ENCODE results near the gene VTI1A. TPM values are rescaled to one million over a fixed set of nuclear protein-coding genes. Genes with fewer than 3 reads are reported as not detected.

VTI1A gene
- total and polyA plus RNA-seq, 2 of the 8 experiments (the other 6 are each of a cell fraction or from before 2014, with no cell fraction given): 6.0 to 20.0 TPM

- ChIA-PET POLR2A (ENCODE audit: partially characterized antibody) (interaction anchor here (0.6 kb wide), 1 partner anchor 283 kb away, joined by 3 read pairs; no protein-coding TSS in a partner anchor), CTCF (ENCODE audit: partially characterized antibody) (no interaction called here)
- H4K91ac ChIP-seq (replicated peaks; ENCODE audit: insufficient read length, low read length): no peak overlapping the region
- H3K79me1 ChIP-seq (ENCODE audit: low read depth, low read length): no peaks in the 10 kb centered on the region
- no peak overlapping the region for H3K4ac ChIP-seq (replicated peaks; ENCODE audit: insufficient read length, low read depth, low read length)
- no peak for DNase-seq (ENCODE audit: low read depth in 1 of 2, low spot score in 2 of 2)
- H3K14ac ChIP-seq (ENCODE audit: insufficient read length): no peak overlapping the region
- no peak overlapping the region for H4K5ac ChIP-seq (ENCODE audit: insufficient read length, low read depth, low read length)
- no peak overlapping the region for H3K4me2 ChIP-seq (ENCODE audit: insufficient read depth in 1 of 2, low read depth in 2 of 2, low read length in 2 of 2)
- no peaks in the 10 kb centered on the region for H3K9me3 ChIP-seq (ENCODE audit: insufficient read depth in 2 of 2, low read depth in 1 of 2, low read length in 1 of 2)
- no peaks in the 10 kb centered on the region for H4K20me1 ChIP-seq (replicated peaks in 1 of 2; ENCODE audit: control insufficient read depth in 1 of 2, insufficient read depth in 2 of 2, low read length in 2 of 2)
- TF ChIP-seq NRF1 (IDR thresholded peaks at IDR 0.05; ENCODE audit: low read depth, low read length): no peak
- H3K36me3 ChIP-seq (ENCODE audit: control insufficient read depth in 2 of 4, insufficient read depth in 4 of 4, low read length in 3 of 4): no peaks in the 10 kb centered on the region
- no peak overlapping the region for H4K8ac ChIP-seq (ENCODE audit: extremely low read depth, insufficient read depth, low read length)
- H2BK15ac ChIP-seq (ENCODE audit: low read length): no peak overlapping the region
- no peak overlapping the region for H3K9ac ChIP-seq (replicated peaks in 1 of 4; ENCODE audit: extremely low read depth in 1 of 4, low read depth in 3 of 4, low read length in 3 of 4)
- H3K56ac ChIP-seq (replicated peaks; ENCODE audit: insufficient read length, low read depth, low read length): no peak overlapping the region
- no peak overlapping the region for H2BK5ac ChIP-seq (ENCODE audit: low read depth, low read length)
- no peak overlapping the region for H2BK20ac ChIP-seq (ENCODE audit: low read length)
- H2BK120ac ChIP-seq (replicated peaks; ENCODE audit: low read depth, low read length): no peak overlapping the region
- no peak overlapping the region for H3K4me3 ChIP-seq (ENCODE audit: extremely low read depth in 1 of 4, insufficient read depth in 2 of 4, low read depth in 3 of 4, low read length in 4 of 4)
- H3K23me2 ChIP-seq (ENCODE audit: low read depth, low read length): no peaks in the 10 kb centered on the region
- H2AK5ac ChIP-seq (ENCODE audit: low read depth, low read length): no peak overlapping the region
- no peak overlapping the region for H3K27ac ChIP-seq (ENCODE audit: low read depth, low read length)
- no peak overlapping the region for H3K23ac ChIP-seq (ENCODE audit: insufficient read length)
- no peak overlapping the region for H2AFZ ChIP-seq (ENCODE audit: low read length)
- H3K79me2 ChIP-seq (ENCODE audit: control insufficient read depth in 1 of 2, insufficient read depth in 2 of 2, low read length in 2 of 2): no peaks in the 10 kb centered on the region
- 94% methylated on average over 4 of the region's 4 CpGs; no CpG with 5 or more reads in 1 of the 2 experiments for WGBS, 2 experiments (ENCODE audit: extremely low coverage in 1 of 2, insufficient coverage in 1 of 2, insufficient read length in 1 of 2, insufficient replicate concordance in 2 of 2, low coverage in 1 of 2, low lambda C conversion rate in 2 of 2, missing lambda C conversion rate in 1 of 2)
- no peak overlapping the region for H3K18ac ChIP-seq (ENCODE audit: extremely low read depth, low read length)
- H3K27me3 ChIP-seq (replicated peaks in 1 of 4; ENCODE audit: control insufficient read depth in 3 of 4, extremely low read depth in 1 of 4, insufficient read depth in 3 of 4, low read length in 3 of 4): no peaks in the 10 kb centered on the region
- no peak overlapping the region for H2BK12ac ChIP-seq (ENCODE audit: low read depth, low read length)
- peaks cover 2 to 19% (median 6%) of the 10 kb centered on the region in 4 experiments; a peak in 5 of 7 replicates for H3K4me1 ChIP-seq (replicated peaks in 1 of 4; ENCODE audit: control insufficient read depth in 3 of 4, insufficient read depth in 4 of 4, low read length in 3 of 4)
- no peak for FAIRE-seq
These were observed 224.7 kb downstream of the VTI1A start for GRCh38 chr10:112671743-112672142.
